GM21737 (cell line): Measurements from ENCODE around the gene CPLANE2.
"Not testable (repeated sequence)": the region's sequence is repeated elsewhere in the genome, so short reads cannot be mapped to it uniquely, and the experiment has no call there.

Experiments
- ATAC-seq: cut with Tn5 transposase; IDR thresholded peaks from one replicate; pipeline ENCODE4 v1.9.1; 2021; ENCODE audit warnings: mild to moderate bottlenecking, moderate library complexity; ENCODE audit not compliant: unreplicated experiment

CPLANE2 gene

GRCh38 chr1:16210581-16210980, 26.4 kb downstream of the CPLANE2 start:
- ATAC-seq, result no peak

GRCh38 chr1:16209847-16210407, 27.1 kb downstream of the CPLANE2 start:
- ATAC-seq, result no peak

- ATAC-seq, result no peak
Measured at GRCh38 chr1:16209132-16209846, 27.7 kb downstream of the CPLANE2 start.

GRCh38 chr1:16208270-16208987, 28.6 kb downstream of the CPLANE2 start:
- ATAC-seq, result no peak

GRCh38 chr1:16207318-16208269, 29.4 kb downstream of the CPLANE2 start:
- no peak for ATAC-seq

- peak; percentile 73 for ATAC-seq
Measured at GRCh38 chr1:16206547-16207317, 30.3 kb downstream of the CPLANE2 start.

- no peak for ATAC-seq
Measured at GRCh38 chr1:16205891-16206546, 31.0 kb downstream of the CPLANE2 start.

- no peak for ATAC-seq
Measured at GRCh38 chr1:16205334-16205671, 31.7 kb downstream of the CPLANE2 start.

GRCh38 chr1:16204634-16205333, 32.2 kb downstream of the CPLANE2 start:
- no peak for ATAC-seq

- no peak for ATAC-seq
Measured at GRCh38 chr1:16204216-16204615, 32.8 kb downstream of the CPLANE2 start.

- ATAC-seq, result no peak
Measured at GRCh38 chr1:16203550-16203949, 33.4 kb downstream of the CPLANE2 start.

- ATAC-seq, result no peak
Measured at GRCh38 chr1:16202281-16203210, 34.4 kb downstream of the CPLANE2 start.

- no peak for ATAC-seq
Measured at GRCh38 chr1:16199700-16200099, 37.3 kb downstream of the CPLANE2 start.

GRCh38 chr1:16199157-16199501, 37.9 kb downstream of the CPLANE2 start:
- ATAC-seq, result no peak

GRCh38 chr1:16198444-16199156, 38.4 kb downstream of the CPLANE2 start:
- no peak for ATAC-seq

- no peak for ATAC-seq
Measured at GRCh38 chr1:16196874-16197273, 40.1 kb downstream of the CPLANE2 start.

- ATAC-seq, result not testable (repeated sequence)
Measured at GRCh38 chr1:16196139-16196538, 40.8 kb downstream of the CPLANE2 start.

GRCh38 chr1:16195518-16195905, 41.5 kb downstream of the CPLANE2 start:
- ATAC-seq, result no peak
